GM18517 (cell line): Measurements from ENCODE around the gene NCOA1.
"Not testable (repeated sequence)": the region's sequence is repeated elsewhere in the genome, so short reads cannot be mapped to it uniquely, and the experiment has no call there.

Experiments used
- ATAC-seq: cut with Tn5 transposase; IDR thresholded peaks from one replicate; pipeline ENCODE4 v1.9.1; 2021; ENCODE audit warnings: mild to moderate bottlenecking, moderate library complexity; ENCODE audit not compliant: unreplicated experiment

NCOA1 gene

DNA sequence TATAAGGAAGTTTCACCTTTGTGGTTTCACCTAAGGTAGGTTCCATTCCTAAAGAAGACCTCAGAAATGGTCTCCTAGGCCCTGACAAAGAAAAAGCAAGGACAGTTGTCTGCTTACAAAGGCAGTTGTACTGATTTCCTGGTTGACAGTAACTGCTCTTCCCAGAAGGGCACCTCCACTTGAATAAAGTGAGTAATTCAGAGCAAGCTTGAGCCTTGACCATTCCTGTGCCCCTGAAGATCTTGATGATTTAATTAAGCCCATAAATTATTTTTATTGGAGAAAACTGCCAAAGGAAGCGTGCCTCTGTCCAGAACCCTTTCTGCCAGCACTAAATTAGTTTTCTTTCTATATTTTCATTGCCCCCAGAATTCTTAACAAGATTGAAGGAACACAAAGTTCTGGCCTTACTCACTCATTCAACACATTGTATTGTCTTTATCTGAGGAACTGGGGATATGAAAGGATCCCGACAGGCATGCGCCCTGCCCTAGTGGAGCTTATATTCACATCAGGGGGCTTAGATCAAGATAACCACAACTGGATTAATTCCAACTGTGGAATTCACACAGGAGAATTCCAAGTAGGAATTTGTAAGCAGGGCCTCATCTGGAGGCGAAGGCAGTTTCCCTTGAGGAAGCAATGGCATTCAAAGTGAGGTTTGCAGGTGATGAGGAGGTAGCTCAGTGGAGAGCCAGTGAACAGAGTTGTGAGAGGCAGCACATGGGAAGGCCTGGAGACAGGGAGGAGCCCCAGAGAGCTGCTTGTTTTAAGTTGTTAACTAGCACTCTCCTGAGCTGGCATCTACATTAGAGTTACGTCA is 280.9 kb downstream of the NCOA1 start:
- no peak for ATAC-seq

DNA sequence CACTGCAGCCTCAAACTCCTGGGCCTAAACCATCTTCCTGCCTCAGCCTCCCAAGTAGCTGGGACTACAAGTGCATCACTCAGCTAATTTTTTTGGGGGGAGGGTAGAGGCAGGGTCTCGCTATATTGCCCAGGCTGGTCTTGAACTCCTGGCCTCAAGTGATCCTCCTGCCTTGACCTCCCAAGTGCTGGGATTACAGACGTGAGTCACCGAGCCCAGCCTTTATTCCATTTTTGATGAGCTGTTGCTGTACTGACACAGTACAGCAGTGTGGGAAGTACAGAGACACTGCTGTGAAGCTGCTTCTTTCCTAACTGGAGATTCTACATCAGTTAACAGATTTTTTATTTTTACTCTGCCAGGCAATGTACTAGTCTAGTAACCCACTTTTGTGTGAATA is 283.3 kb downstream of the NCOA1 start:
- ATAC-seq: no peak

DNA sequence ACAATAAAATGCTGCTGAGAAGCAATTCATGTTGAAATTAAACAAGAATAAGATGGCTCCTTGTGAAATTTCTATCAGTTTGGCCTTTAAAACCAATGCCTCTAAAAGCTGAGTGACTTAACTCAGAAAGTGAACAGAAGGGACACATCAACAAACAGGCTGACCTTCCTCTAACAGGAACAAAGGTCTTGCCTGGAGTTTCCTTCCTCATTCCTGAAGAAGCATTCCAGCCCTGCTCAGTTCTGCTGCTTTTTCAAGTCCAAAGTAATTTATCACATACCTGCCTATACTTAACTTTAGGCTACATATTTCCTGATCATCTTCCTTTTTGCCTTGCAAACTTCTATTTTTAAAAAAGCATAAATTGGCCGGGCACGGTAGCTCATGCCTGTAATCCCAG is 288.1 kb downstream of the NCOA1 start:
- ATAC-seq: no peak

DNA sequence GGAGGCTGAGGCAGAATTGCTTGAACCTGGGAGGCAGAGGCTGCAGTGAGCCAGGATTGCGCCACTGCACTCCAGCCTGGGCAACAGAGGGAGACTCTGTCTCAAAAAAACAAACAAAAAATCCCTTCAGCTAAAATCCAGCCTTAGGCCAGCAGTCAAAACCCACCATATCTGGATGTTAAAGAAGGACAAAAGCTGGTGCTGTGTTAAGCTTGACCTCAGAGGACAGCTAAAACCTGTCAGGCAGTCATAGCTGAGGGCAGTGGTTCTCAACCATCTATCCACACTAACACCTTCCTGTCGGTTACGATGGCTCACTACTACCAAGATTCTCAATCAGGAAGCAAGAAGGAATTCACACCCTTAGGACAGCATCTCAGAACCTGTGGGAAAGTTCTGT is 292.6 kb downstream of the NCOA1 start:
- ATAC-seq: no peak

DNA sequence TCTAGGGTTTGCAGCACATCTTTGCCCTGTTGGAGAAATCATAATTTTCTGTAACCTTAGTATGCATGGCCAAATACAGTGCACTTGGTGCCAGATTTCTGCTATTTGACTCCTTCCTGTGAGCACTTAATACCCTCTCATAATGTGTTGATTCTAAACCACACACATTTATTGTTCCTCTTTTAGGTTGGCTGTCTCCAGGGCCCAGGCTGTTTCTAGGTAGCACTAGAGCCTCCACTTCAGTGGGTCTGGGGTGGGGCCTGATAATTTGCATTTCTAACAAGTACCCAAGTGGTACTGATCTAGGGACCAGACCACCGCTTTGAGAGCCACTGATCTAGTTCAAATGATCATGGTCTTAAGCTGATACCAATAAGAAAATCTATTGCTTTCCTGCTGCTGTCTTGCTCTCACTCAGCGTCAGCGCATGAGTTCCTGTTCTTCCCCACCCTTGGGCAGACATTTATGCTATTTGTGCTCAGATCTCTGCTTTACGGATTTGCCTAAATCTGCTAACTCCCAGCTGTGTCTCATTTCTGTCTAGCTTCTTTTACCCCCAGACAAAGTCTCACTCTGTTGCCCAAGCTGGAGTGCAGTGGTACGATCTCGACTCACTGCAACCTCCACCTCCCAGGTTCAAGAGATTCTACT is 294.7 kb downstream of the NCOA1 start:
- ATAC-seq: no peak

DNA sequence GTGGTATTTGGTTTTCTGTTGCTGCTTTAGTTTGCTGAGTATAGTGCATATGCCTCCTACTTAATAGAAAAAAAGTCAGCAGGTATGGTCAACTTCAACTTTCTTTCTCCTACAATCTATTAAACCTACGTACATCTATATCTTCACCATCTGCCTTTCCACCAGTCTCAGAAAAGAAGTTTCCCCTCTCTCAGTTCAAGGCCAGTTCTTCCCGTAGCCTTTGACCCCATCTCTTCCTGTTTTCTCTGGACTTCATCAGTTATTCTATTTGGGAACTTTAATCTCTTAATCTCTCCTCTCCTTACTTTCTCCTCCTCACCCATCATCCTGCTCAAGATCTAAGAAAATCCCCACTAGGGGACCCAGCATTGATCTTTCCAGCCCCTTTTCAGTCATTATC is 296.5 kb downstream of the NCOA1 start:
- no peak for ATAC-seq

DNA sequence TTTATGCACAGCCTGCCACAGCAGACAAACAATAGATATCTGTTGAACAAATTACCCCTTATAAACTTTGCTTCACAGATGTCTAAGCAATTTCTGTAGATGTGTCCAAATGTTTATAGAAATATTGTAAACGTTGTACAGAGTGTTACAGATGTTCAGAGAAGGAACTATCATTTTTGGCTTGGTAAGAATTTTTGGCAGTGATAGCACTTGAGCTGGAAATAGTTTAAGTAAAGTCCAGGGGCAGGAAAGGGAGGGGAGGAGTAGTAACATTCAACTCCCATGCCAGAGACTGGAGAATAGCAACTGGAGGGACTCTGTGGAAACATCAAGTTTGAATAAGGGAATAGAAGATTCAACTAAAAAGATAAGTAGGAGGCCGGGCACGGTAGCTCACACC is 297.8 kb downstream of the NCOA1 start:
- no peak for ATAC-seq

DNA sequence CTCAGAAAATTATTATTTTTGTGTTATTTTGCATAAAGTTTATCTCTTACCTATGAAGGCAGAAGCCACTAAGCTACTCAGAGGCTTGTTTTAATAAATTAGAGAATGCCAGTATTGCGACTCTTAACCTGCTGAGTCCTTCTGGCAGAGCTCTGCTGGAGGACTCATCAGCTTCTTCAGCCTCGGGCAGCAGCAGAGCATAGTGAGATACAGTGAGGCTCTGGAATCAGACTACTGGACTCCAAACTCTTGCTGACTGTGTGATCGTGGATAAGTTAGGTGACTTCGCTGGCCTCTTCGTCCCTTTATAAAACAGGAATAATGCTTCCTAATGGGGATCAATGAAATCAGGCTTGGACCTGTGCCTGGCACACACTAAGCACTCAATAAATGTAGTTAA is 300.4 kb downstream of the NCOA1 start:
- ATAC-seq: no peak

DNA sequence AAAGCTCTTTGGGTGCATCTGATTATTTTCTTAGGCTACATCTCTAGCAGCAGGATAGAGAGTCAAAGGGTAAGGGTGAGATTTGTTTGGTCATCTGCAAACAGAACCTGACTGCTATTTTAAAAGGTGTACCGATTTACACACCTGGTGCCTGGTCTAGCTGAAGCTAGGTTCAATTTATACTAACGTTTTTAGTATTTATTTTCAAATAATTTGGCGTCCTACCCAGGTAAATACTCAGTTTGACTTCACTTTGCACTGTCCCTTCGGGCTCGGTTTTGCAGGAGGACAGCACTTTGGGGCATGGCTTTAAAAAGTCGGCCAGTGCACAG is 301.5 kb downstream of the NCOA1 start:
- ATAC-seq: peak; percentile 2

DNA sequence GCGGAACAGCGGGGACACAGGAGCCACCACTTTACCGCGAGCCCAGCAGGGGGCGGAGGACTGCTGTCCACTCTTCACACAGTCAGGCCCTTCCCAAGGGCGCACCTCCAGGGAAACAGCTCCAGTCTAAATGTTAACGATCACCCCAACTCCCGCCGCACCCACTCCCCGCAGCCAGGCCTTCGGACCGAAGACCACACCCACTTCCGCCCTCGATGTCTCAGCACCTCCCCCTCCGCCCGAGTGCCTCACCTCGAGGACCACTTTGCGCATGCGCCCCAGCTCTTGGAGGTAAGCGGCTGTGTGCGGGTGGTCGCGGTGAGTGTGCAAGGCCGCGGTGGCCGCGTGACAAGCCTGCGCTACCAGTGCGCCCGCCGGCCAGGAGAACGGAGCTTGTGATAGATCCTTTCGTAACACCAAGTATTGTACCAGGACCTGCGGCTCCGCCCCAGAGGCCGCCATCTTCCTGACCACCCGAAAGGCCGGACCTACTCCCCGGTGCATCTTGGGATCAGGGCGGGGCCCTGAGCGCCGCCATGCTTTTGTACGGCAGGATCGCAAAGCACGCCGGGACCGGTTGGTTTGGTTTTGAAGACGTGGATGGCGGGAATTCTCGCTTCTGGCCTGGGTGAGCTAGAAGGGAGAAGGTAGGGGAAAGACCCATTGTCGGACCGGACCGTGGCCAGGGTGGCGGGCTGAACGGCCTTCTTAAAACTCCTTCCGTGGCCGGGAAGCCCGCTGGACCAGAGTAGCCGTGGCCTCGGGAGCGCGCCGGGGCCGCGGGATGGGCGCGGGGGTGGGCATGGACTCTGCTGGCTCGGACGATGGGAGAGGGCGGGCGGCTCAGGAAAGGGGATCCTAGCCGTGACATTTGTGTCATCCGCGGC is 302.1 kb downstream of the NCOA1 start, which contains the start of the genes CENPO and PTRHD1:
Gene CENPO (plus strand): TSS at position 552 of the 887 bp plus-strand sequence. CDS start 495 bp downstream, outside the sequence.
Gene PTRHD1 (minus strand): TSS at position 518 of the 887 bp plus-strand sequence. CDS start 14 bp downstream, at position 504.
- peak; percentile 91 for ATAC-seq

DNA sequence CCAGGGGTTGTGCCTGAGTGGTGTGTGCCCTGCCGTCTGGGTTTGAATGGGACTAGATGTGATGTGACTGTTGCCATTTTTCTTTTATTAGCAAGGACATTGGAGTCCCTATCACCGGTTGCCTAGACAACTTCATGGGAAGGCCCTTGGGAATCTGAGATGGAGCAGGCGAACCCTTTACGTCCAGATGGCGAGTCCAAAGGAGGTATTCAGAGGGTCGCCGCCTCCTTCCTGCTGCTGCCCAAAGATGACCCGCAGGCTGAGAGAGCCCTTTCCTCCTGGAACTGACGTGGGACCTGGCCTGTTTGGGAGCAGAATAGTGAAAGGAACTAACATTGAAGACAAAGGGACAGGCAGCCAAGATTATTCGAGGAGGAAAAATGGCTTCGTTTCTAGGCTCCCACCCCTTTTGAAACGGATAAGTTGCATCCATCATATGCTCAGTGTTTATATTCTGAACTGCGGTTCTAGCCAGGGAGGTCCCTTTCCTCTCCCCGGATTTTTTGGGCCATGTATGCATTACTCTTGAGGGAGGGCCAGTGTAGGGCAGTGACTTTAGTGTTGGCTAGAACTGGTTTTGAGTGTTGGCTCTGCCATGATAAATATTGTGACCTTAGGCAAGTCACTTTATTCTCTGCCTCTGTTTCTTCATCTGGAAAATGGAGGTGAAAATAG is 302.8 kb downstream of the NCOA1 start:
- ATAC-seq: no peak

DNA sequence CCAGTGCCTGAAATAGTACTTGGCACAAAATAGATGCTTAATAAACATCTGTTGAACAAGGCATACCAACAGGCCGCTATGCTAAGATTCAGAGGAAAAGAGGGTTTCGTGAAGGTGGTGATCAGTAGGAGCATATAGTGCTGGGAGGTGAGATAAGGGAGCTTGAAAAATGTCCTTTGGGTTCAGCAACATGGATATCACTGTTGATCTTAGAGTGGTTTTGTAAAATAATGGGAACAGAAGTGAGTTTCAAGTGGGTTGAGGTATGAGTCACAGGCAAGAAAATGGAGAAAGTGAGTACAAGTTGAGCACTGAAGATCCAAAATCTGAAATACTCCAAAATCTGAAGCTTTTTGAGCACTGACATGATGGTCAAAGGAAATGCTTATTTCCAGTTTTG is 306.6 kb downstream of the NCOA1 start:
- no peak for ATAC-seq

DNA sequence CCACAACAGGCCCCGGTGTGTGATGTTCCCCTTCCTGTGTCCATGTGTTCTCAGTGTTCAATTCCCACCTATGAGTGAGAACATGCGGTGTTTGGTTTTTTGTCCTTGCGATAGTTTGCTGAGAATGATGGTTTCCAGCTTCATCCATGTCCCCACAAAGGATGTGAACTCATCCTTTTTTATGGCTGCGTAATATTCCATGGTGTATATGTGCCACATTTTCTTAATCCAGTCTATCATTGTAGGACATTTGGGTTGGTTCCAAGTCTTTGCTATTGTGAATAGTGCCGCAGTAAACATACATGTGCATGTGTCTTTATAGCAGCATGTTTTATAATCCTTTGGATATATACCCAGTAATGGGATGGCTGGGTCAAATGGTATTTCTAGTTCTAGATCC is 309.4 kb downstream of the NCOA1 start:
- ATAC-seq: not testable (repeated sequence)

DNA sequence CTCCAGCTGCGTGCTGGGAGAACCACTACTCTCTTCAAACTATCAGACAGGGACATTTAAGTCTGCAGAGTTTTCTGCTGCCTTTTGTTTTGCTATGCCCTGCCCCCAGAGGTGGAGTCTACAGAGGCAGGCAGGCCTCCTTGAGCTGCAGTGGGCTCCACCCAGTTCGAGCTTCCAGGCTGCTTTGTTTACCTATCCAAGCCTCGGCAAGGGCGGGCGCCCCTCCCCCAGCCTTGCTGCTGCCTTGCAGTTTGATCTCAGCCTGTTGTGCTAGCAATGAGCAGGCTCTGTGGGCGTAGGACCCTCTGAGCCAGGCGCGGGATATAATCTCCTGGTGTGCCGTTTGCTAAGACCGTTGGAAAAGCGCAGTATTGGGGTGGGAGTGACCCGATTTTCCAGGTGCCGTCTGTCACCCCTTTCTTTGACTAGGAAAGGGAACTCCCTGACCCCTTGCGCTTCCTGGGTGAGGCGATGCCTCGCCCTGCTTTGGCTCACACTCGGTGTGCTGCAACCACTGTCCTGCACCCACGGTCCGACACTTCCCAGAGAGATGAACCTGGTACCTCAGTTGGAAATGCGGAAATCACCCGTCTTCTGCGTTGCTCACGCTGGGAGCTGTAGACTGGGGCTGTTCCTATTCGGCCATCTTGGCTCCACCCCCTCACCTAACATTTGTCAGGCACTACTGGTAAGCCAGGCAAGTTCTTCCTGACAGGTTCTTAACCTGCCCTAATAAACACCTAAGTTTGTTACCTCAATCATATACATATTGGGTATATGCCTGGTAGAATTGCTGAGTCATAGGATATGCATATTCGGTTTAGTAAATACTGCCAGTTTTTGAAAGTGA is 315.0 kb downstream of the NCOA1 start:
- ATAC-seq: not testable (repeated sequence)

DNA sequence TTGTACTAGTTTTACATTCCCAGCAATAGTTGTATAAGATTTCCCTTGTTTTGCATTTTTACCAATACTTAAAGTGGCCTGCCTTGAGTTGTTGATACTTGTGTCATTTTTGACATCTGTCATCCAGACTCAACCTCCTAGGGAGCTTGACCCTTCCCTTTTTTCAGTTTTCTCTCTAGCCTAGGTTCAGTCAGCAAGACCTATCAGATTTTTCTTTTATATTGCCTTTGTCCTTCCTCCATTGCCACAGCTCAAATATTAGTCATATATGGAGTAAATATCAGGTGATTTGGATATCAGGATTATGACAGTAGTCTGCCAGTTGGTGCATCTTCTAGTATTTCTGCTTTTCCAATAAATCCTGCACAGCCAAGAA is 315.6 kb downstream of the NCOA1 start:
- no peak for ATAC-seq

DNA sequence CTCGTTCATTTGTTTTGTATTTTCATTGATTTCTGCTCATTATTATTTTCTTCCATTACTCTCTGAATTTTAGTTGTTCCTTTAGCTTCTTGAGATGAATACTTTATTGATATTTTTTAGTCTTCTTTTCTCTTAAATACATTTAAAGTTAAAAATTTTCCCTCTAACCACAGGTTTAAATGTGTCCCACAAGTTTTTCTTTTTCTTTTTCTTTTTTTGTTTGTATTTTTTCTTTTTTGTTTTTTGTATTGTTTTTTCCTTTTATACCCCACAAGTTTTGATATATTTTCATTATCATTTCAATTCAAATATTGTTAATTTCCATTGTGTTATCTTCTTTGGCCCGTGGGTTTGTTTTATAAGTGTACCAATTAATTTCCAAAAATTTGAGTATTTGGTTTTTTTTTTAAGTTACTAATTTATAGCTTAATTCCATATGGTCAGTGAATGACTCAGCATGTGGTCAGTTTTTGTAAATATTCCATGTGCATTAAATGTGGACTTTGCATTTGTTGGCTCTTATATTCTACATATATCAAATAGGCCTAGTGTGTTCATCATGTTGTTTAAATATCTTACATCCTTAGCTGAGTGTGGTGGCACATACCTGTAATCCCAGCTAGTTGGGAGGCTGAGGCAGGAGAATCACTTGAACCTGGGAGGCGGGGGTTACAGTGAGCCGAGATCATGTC is 318.4 kb downstream of the NCOA1 start:
- no peak for ATAC-seq

DNA sequence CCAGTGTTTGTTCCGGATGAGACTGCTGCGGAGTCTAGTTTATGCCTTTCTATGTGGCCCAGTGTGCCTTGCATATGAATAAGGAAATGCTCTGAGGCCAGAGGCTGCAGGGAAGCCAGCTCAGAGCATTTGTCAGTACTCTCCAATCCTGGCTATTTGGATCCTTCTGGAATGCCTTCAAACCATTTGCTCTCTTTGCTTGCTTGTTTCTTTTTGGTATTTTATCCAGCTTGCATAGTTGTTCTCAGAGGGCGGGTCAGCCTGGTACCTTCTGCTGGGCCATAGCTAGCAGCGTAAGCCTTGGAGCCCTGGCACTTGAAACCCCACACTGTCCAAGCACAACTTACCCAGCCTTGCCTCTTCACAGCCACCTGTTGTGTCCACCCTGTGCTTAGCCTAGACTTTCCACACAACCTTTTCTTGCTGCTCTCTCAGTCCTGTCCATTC is 322.7 kb downstream of the NCOA1 start:
- ATAC-seq: no peak

DNA sequence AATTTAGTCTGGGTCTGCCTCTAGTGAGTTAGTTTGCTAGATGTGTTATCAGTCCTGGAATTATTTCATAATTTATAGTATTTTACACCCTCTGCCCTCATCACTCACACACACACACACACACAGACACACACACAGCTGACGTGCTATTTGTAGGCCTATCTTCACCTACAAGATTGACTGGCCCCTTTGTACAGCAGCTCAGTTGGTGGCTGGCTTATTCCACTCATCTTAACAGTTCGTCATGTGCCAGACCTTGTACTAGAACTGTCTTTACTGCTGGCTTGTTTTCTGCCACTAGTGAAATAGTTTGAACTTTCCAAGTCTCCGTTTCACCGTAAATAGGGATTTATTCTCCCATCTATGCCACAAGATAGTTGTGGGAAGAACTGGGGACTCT is 323.5 kb downstream of the NCOA1 start:
- ATAC-seq: no peak

DNA sequence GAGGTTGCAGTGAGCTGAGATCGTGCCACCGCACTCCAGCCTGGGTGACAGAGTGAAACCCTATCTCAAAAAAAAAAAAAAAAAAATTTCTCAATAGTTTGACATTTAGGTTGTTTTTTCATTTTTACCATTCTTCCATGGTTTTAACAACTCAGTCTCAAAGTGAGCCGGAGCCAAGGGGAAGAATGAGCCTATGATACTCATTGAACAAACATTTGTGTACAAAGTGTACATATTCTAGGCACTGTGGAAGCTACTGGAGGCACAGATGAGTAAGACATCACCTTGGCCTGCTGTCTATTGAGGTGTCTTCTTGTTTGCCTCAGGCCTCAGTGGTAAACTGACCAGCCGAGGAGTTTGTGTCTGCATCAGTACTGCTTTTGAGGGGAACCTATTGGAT is 324.1 kb downstream of the NCOA1 start:
- ATAC-seq: no peak
